Measurements from ENCODE around the gene RALGDS. TPM values are rescaled to one million over a fixed set of nuclear protein-coding genes. Genes with fewer than 3 reads are reported as not detected.
A peak's percentile ranks its signal among the peaks of the same experiment; 100 is the strongest.

Gene RALGDS
- 11.6 and 16.1 TPM in 2 replicates for total RNA-seq

GRCh38 chr9:133121198-133121914, at the start of gene RALGDS:
TSS of gene RALGDS (minus strand) at chr9:133121240. CDS start at chr9:133121154, 86 bp downstream.

GRCh38 chr9:133163504-133164172, 42.6 kb upstream of the RALGDS start, which contains the start of gene GBGT1:
TSS of gene GBGT1 (minus strand) at chr9:133163914. CDS start at chr9:133162412, 1,502 bp downstream.

GRCh38 chr9:133061764-133062145, 59.3 kb downstream of the RALGDS start, which contains the start of gene CEL:
TSS of gene CEL (plus strand) at chr9:133061981. CDS start at chr9:133062003, 22 bp downstream.

Small RNAs within 50 kb of the gene (small RNA-seq; reads per million reads assigned to genes)
- gene MIR6877 = 1.4 reads per million, percentile 58 among the genes with 10 or more reads in this experiment

Other genes with a start within 250 kb of the RALGDS start
- gene AK8, start 243.0 kb downstream of the RALGDS start, total RNA-seq = 0.78 and 0.86 TPM in 2 replicates
- 3.4 and 5.0 TPM in 2 replicates for gene SPACA9, start 242.3 kb downstream of the RALGDS start, total RNA-seq
- gene TSC1, start 176.6 kb downstream of the RALGDS start, total RNA-seq = 70.2 and 77.0 TPM in 2 replicates
- 0.11 TPM in 1 of 2 replicates, not detected in the other for gene GFI1B, start 142.5 kb downstream of the RALGDS start, total RNA-seq
- 33.7 and 35.7 TPM in 2 replicates for gene GTF3C5, start 90.2 kb downstream of the RALGDS start, total RNA-seq
- 0.11 and 0.13 TPM in 2 replicates for gene CEL, start 59.3 kb downstream of the RALGDS start, total RNA-seq
- gene GBGT1, start 42.7 kb upstream of the RALGDS start, total RNA-seq = 7.4 and 9.5 TPM in 2 replicates
- not detected in 2 replicates for gene OBP2B, start 88.0 kb upstream of the RALGDS start, total RNA-seq
- gene ABO, start 154.0 kb upstream of the RALGDS start, total RNA-seq = not detected in 2 replicates
- gene SURF6, start 214.9 kb upstream of the RALGDS start, total RNA-seq = 8.1 and 9.4 TPM in 2 replicates
- 14.3 and 15.9 TPM in 2 replicates for gene MED22, start 226.9 kb upstream of the RALGDS start, total RNA-seq
- 1,759 and 2,034 TPM in 2 replicates for gene RPL7A, start 227.0 kb upstream of the RALGDS start, total RNA-seq
- gene SURF1, start 235.2 kb upstream of the RALGDS start, total RNA-seq = 25.6 and 28.0 TPM in 2 replicates
- 6.9 and 7.8 TPM in 2 replicates for gene SURF2, start 235.3 kb upstream of the RALGDS start, total RNA-seq

Measured in articular chondrocyte of knee joint (primary cell).